Activated T-cell treated with anti-CD3 and anti-CD28 coated beads, Interleukin-2, amount 50 U/mL, for 24 hours (primary cell): ENCODE results near the gene ZBTB20.
A peak's percentile ranks its signal among the peaks of the same experiment; 100 is the strongest.

Source experiments
- DNase-seq: peaks from one replicate; pipeline ENCODE4 v3.0.0-alpha.2; 2020
- H3K27ac Mint-ChIP-seq: 2 replicates; pipeline ENCODE4 v1.8.0; 2020; ENCODE audit warnings: mild to moderate bottlenecking, mixed read lengths
- H3K27me3 Mint-ChIP-seq: 2 replicates; pipeline ENCODE4 v1.8.0; 2020; ENCODE audit warnings: mixed read lengths
- H3K36me3 Mint-ChIP-seq: 2 replicates; pipeline ENCODE4 v1.8.0; 2020; ENCODE audit warnings: low read depth, mixed read lengths
- H3K4me1 Mint-ChIP-seq: 2 replicates; pipeline ENCODE4 v1.8.0; 2020; ENCODE audit warnings: low read depth, mixed read lengths
- H3K4me3 Mint-ChIP-seq: 2 replicates; pipeline ENCODE4 v1.8.0; 2020; ENCODE audit warnings: mild to moderate bottlenecking, moderate library complexity, mixed read lengths
- H3K9me3 Mint-ChIP-seq: 2 replicates; pipeline ENCODE4 v1.8.0; 2020; ENCODE audit warnings: mixed read lengths

The ZBTB20 gene

GRCh38 chr3:114441386-114441785 lies 705.7 kb downstream of the ZBTB20 start:
- no peaks in the 10 kb centered on the region for H3K36me3 Mint-ChIP-seq
- no peak for DNase-seq
- H3K27ac Mint-ChIP-seq: no peak overlapping the region
- no peaks in the 10 kb centered on the region for H3K27me3 Mint-ChIP-seq
- no peaks in the 10 kb centered on the region for H3K9me3 Mint-ChIP-seq
- H3K4me1 Mint-ChIP-seq: peaks cover 12% of the 10 kb centered on the region
- no peak overlapping the region for H3K4me3 Mint-ChIP-seq

GRCh38 chr3:114440700-114441099 lies 706.4 kb downstream of the ZBTB20 start:
- H3K36me3 Mint-ChIP-seq: no peaks in the 10 kb centered on the region
- no peak overlapping the region for H3K27ac Mint-ChIP-seq
- DNase-seq: no peak
- H3K9me3 Mint-ChIP-seq: no peaks in the 10 kb centered on the region
- H3K4me1 Mint-ChIP-seq: peaks cover 17% of the 10 kb centered on the region
- no peaks in the 10 kb centered on the region for H3K27me3 Mint-ChIP-seq
- no peak overlapping the region for H3K4me3 Mint-ChIP-seq

- H3K27me3 Mint-ChIP-seq: no peaks in the 10 kb centered on the region
- no peak overlapping the region for H3K4me3 Mint-ChIP-seq
- H3K4me1 Mint-ChIP-seq: peaks cover 18% of the 10 kb centered on the region
- no peaks in the 10 kb centered on the region for H3K36me3 Mint-ChIP-seq
- no peak for DNase-seq
- no peak overlapping the region for H3K27ac Mint-ChIP-seq
- no peaks in the 10 kb centered on the region for H3K9me3 Mint-ChIP-seq
Measured at GRCh38 chr3:114439284-114439683, 707.8 kb downstream of the ZBTB20 start.

- Mint-ChIP-seq H3K4me1 (peaks cover 18% of the 10 kb centered on the region), H3K9me3 (no peaks in the 10 kb centered on the region), H3K36me3 (no peaks in the 10 kb centered on the region), H3K4me3 (no peak overlapping the region), H3K27me3 (no peaks in the 10 kb centered on the region), H3K27ac (no peak overlapping the region)
- DNase-seq: no peak
Measured at GRCh38 chr3:114437897-114438296, 709.2 kb downstream of the ZBTB20 start.

- H3K4me3 Mint-ChIP-seq: no peak overlapping the region
Measured at GRCh38 chr3:114436182-114436581, 710.9 kb downstream of the ZBTB20 start.

GRCh38 chr3:114435386-114436115 lies 711.5 kb downstream of the ZBTB20 start:
- no peaks in the 10 kb centered on the region for H3K36me3 Mint-ChIP-seq
- no peaks in the 10 kb centered on the region for H3K27me3 Mint-ChIP-seq
- H3K4me1 Mint-ChIP-seq: peaks cover 13% of the 10 kb centered on the region
- DNase-seq: no peak
- H3K27ac Mint-ChIP-seq: no peak overlapping the region
- no peak overlapping the region for H3K4me3 Mint-ChIP-seq
- no peaks in the 10 kb centered on the region for H3K9me3 Mint-ChIP-seq

More at GRCh38 chr3:114436182-114436581, 710.9 kb downstream of the ZBTB20 start:
- H3K36me3 Mint-ChIP-seq: no peaks in the 10 kb centered on the region
- H3K27ac Mint-ChIP-seq: no peak overlapping the region
- H3K9me3 Mint-ChIP-seq: no peaks in the 10 kb centered on the region
- no peak for DNase-seq
- H3K4me1 Mint-ChIP-seq: peaks cover 13% of the 10 kb centered on the region
- H3K27me3 Mint-ChIP-seq: no peaks in the 10 kb centered on the region

GRCh38 chr3:114432310-114432709 lies 714.8 kb downstream of the ZBTB20 start:
- H3K27ac Mint-ChIP-seq: no peak overlapping the region
- peaks cover 7% of the 10 kb centered on the region for H3K4me1 Mint-ChIP-seq

GRCh38 chr3:114428044-114428595 lies 719.0 kb downstream of the ZBTB20 start:
- no peak overlapping the region for H3K4me3 Mint-ChIP-seq
- no peaks in the 10 kb centered on the region for H3K36me3 Mint-ChIP-seq
- H3K27ac Mint-ChIP-seq: no peak overlapping the region
- no peaks in the 10 kb centered on the region for H3K9me3 Mint-ChIP-seq
- no peaks in the 10 kb centered on the region for H3K4me1 Mint-ChIP-seq
- no peaks in the 10 kb centered on the region for H3K27me3 Mint-ChIP-seq
- DNase-seq: no peak

More at GRCh38 chr3:114432310-114432709, 714.8 kb downstream of the ZBTB20 start:
- DNase-seq: no peak
- Mint-ChIP-seq H3K9me3 (no peaks in the 10 kb centered on the region), H3K4me3 (no peak overlapping the region), H3K36me3 (no peaks in the 10 kb centered on the region), H3K27me3 (no peaks in the 10 kb centered on the region)

GRCh38 chr3:114427285-114428043 lies 719.6 kb downstream of the ZBTB20 start:
- H3K4me3 Mint-ChIP-seq: no peak overlapping the region
- H3K36me3 Mint-ChIP-seq: no peaks in the 10 kb centered on the region
- no peak for DNase-seq
- H3K27ac Mint-ChIP-seq: no peak overlapping the region
- H3K27me3 Mint-ChIP-seq: no peaks in the 10 kb centered on the region
- no peaks in the 10 kb centered on the region for H3K9me3 Mint-ChIP-seq
- peaks cover 2% of the 10 kb centered on the region for H3K4me1 Mint-ChIP-seq

GRCh38 chr3:114424337-114424736 lies 722.8 kb downstream of the ZBTB20 start:
- no peak overlapping the region for H3K4me3 Mint-ChIP-seq
- H3K4me1 Mint-ChIP-seq: peaks cover 9% of the 10 kb centered on the region
- no peak for DNase-seq
- H3K36me3 Mint-ChIP-seq: no peaks in the 10 kb centered on the region
- H3K27me3 Mint-ChIP-seq: no peaks in the 10 kb centered on the region
- H3K9me3 Mint-ChIP-seq: no peaks in the 10 kb centered on the region
- H3K27ac Mint-ChIP-seq: no peak overlapping the region

- H3K27me3 Mint-ChIP-seq: no peaks in the 10 kb centered on the region
- no peak for DNase-seq
- H3K27ac Mint-ChIP-seq: no peak overlapping the region
- H3K9me3 Mint-ChIP-seq: no peaks in the 10 kb centered on the region
- no peaks in the 10 kb centered on the region for H3K36me3 Mint-ChIP-seq
- no peak overlapping the region for H3K4me3 Mint-ChIP-seq
- peaks cover 41% of the 10 kb centered on the region for H3K4me1 Mint-ChIP-seq
Measured at GRCh38 chr3:114421204-114421603, 725.9 kb downstream of the ZBTB20 start.

- Mint-ChIP-seq H3K4me1 (peaks cover 44% of the 10 kb centered on the region), H3K4me3 (no peak overlapping the region), H3K9me3 (no peaks in the 10 kb centered on the region), H3K27me3 (no peaks in the 10 kb centered on the region), H3K27ac (no peak overlapping the region), H3K36me3 (no peaks in the 10 kb centered on the region)
- DNase-seq: no peak
Measured at GRCh38 chr3:114420072-114420471, 727.0 kb downstream of the ZBTB20 start.

- Mint-ChIP-seq H3K27ac (peak overlapping the region; percentile 92), H3K4me1 (peaks cover 48% of the 10 kb centered on the region), H3K36me3 (no peaks in the 10 kb centered on the region), H3K4me3 (peak overlapping the region; percentile 61), H3K27me3 (no peaks in the 10 kb centered on the region), H3K9me3 (no peaks in the 10 kb centered on the region)
- no peak for DNase-seq
Measured at GRCh38 chr3:114418724-114419543, 728.2 kb downstream of the ZBTB20 start.

- H3K4me1 Mint-ChIP-seq: peaks cover 55% of the 10 kb centered on the region
- no peak for DNase-seq
- H3K9me3 Mint-ChIP-seq: no peaks in the 10 kb centered on the region
- H3K27me3 Mint-ChIP-seq: no peaks in the 10 kb centered on the region
- peak overlapping the region; percentile 61 for H3K4me3 Mint-ChIP-seq
- H3K27ac Mint-ChIP-seq: peak overlapping the region; percentile 92
- H3K36me3 Mint-ChIP-seq: no peaks in the 10 kb centered on the region
Measured at GRCh38 chr3:114418107-114418506, 729.0 kb downstream of the ZBTB20 start.
